NB4 (cell line): Measurements from ENCODE around the gene TNFSF9.
"Not testable (repeated sequence)": the region's sequence is repeated elsewhere in the genome, so short reads cannot be mapped to it uniquely, and the experiment has no call there.

Experiments
- DNase-seq: peaks from one replicate; pipeline ENCODE4 v3.0.0; 2010; ENCODE audit warnings: low read depth
- H3K4me3 ChIP-seq: one replicate; pipeline ENCODE4 v1.5.1; 2011; ENCODE audit warnings: mild to moderate bottlenecking, low read depth, low read length, moderate library complexity
- CTCF ChIP-seq: IDR thresholded peaks from one replicate; pipeline ENCODE4 v1.5.1; 2012; ENCODE audit warnings: low read depth, low read length
- MAX ChIP-seq: IDR thresholded peaks from 2 replicates; pipeline ENCODE4 v1.6.1; 2011; ENCODE audit warnings: low read depth, low read length
- MYC ChIP-seq: IDR thresholded peaks from 2 replicates; pipeline ENCODE4 v1.6.1; 2011; ENCODE audit warnings: low read depth, low read length
- POLR2A ChIP-seq: IDR thresholded peaks from 2 replicates; pipeline ENCODE4 v1.6.1; 2011; ENCODE audit warnings: mild to moderate bottlenecking; ENCODE audit not compliant: insufficient read length; ENCODE audit errors: extremely low read depth

Gene TNFSF9

GRCh38 chr19:6503407-6504201 lies 27.2 kb upstream of the TNFSF9 start:
- TF ChIP-seq CTCF: no peak
- no peak for TF ChIP-seq MYC
- TF ChIP-seq POLR2A: no peak
- no peak for TF ChIP-seq MAX
- no peak overlapping the region for H3K4me3 ChIP-seq
- no peak for DNase-seq

GRCh38 chr19:6508028-6508771 lies 22.6 kb upstream of the TNFSF9 start:
- not testable (repeated sequence) for H3K4me3 ChIP-seq, DNase-seq

DNA sequence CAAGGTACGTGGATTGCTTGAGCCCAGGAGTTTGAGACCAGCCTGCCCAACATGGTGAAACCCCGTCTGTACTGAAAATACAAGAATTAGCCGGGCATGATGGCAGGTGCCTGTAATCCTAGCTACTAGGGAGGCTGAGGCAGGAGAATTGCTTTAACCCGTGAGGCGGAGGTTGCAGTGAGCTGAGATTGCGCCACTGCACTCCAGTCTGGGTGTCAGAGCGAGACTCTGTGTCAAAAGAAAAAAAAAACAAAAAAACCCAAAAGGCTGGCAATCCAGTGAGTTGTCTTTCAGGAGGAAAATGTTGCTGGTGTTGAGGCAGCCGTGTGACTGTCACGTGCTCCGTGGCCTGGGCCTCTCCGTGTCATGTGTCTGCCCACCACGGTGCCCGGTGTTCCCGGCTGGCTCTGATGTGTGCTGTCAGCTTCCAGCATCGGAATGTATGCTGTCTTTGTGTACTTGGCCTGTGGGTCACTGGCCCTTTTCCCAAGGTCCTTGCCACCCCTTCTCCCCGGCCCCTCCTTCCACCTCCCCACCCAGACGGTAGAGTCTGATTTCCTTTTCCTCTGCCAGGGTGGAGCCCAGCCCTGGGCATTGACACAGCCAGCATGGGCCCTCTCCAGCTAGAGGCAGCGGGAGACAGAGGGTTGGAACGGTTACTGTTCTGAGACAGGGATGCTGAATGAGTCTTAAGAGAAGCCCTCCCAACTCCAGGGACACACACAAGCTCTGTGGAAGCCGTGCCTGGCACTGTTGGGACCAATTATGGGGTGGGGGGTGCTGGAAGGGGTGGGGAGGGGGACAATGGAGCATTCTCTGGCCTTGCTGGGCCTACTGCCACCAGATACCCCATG lies 21.5 kb upstream of the TNFSF9 start:
- DNase-seq: no peak
- TF ChIP-seq POLR2A (no peak), MYC (no peak), MAX (no peak), CTCF (no peak)
- H3K4me3 ChIP-seq: no peak overlapping the region

GRCh38 chr19:6510618-6511017 lies 20.2 kb upstream of the TNFSF9 start:
- TF ChIP-seq CTCF (no peak), MYC (no peak)
- H3K4me3 ChIP-seq: no peak overlapping the region
- no peak for DNase-seq

DNA sequence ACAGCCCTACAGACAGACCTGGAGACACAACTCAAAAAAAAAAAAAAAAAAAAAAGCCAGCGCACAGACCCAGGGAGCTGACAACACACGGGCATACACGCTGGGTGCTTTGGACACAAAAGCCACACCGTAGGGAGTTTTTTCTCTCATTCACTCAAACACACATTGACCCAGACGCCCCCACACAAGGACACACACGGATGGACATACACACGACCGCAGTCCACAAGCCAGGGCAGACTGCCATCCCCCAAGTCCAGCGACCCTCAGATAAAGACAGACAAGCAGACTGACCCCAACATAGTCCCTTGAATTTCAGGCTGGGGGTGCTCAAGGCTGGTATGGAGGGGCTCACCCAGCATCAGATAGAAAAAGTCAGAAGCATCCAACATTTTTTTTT lies 16.7 kb upstream of the TNFSF9 start:
- H3K4me3 ChIP-seq: no peak overlapping the region
- TF ChIP-seq MAX: no peak
- no peak for TF ChIP-seq POLR2A
- TF ChIP-seq CTCF: no peak
- TF ChIP-seq MYC: no peak
- no peak for DNase-seq

GRCh38 chr19:6514926-6515544 lies 15.8 kb upstream of the TNFSF9 start:
- DNase-seq: no peak
- no peak for TF ChIP-seq MAX
- TF ChIP-seq MYC: no peak
- no peak for TF ChIP-seq POLR2A
- no peak for TF ChIP-seq CTCF
- no peak overlapping the region for H3K4me3 ChIP-seq
